Activated naive CD4-positive, alpha-beta T cell treated with anti-CD3 and anti-CD28 coated beads, Interleukin-2, amount 50 U/mL, for 16 hours (primary cell): ENCODE results near the gene WNK4.

ENCODE experiments used
- DNase-seq: peaks from one replicate; pipeline ENCODE4 v3.0.0-alpha.2; 2020

Gene WNK4

GRCh38 chr17:42797067-42798007, 16.9 kb downstream of the WNK4 start:
- no peak for DNase-seq

- DNase-seq: no peak
These were observed 17.6 kb downstream of the WNK4 start for GRCh38 chr17:42798011-42798382.

GRCh38 chr17:42798383-42799380, 18.3 kb downstream of the WNK4 start, which contains the start of the genes CNTD1 and COA3:
CNTD1 (plus strand) TSS chr17:42798861; CDS start chr17:42799068, 207 bp downstream.
COA3 (minus strand) TSS chr17:42798704; CDS start chr17:42798681, 23 bp downstream.
- peak; percentile 82 for DNase-seq

- no peak for DNase-seq
These were observed 22.9 kb downstream of the WNK4 start for GRCh38 chr17:42803074-42803883.

GRCh38 chr17:42804918-42805367, 24.5 kb downstream of the WNK4 start:
- no peak for DNase-seq

- DNase-seq: no peak
These were observed 25.8 kb downstream of the WNK4 start for GRCh38 chr17:42806249-42806648.

GRCh38 chr17:42809250-42809649, 28.8 kb downstream of the WNK4 start:
- DNase-seq: no peak

GRCh38 chr17:42814633-42815399, 34.4 kb downstream of the WNK4 start:
- DNase-seq: no peak

GRCh38 chr17:42817866-42818265, 37.5 kb downstream of the WNK4 start:
- no peak for DNase-seq

GRCh38 chr17:42818379-42818778, 38.0 kb downstream of the WNK4 start:
- DNase-seq: no peak

- DNase-seq: peak; percentile 71
These were observed 39.6 kb downstream of the WNK4 start for GRCh38 chr17:42819939-42820535.

GRCh38 chr17:42821176-42821575, 40.8 kb downstream of the WNK4 start:
- DNase-seq: no peak

- no peak for DNase-seq
These were observed 47.1 kb downstream of the WNK4 start for GRCh38 chr17:42827472-42827871.

GRCh38 chr17:42830971-42831370, 50.6 kb downstream of the WNK4 start:
- no peak for DNase-seq

GRCh38 chr17:42832213-42832933, 52.0 kb downstream of the WNK4 start:
- no peak for DNase-seq

- peak; percentile 90 for DNase-seq
These were observed 52.7 kb downstream of the WNK4 start, which contains the start of gene PSME3 for GRCh38 chr17:42832934-42833766. PSME3 (plus strand) TSS chr17:42833397; CDS start chr17:42833632, 235 bp downstream.

GRCh38 chr17:42833767-42834422, 53.5 kb downstream of the WNK4 start:
- no peak for DNase-seq

GRCh38 chr17:42835732-42836131, 55.3 kb downstream of the WNK4 start:
- no peak for DNase-seq
